K562 (cell line): ENCODE measurements around the gene TTC39C. TPM values are rescaled to one million over a fixed set of nuclear protein-coding genes. Genes with fewer than 3 reads are reported as not detected.

Source experiments
- ATAC-seq: fragments of 200-7000 bp; cut with Tn5 transposase; 3 replicates; pipeline ENCODE4 v1.9.1; 2020; ENCODE audit warnings: moderate library complexity
- BruUV-seq: library from RNA; stranded (reverse); fragments of 400-500 nt; replicated peaks from 2 replicates; lab custom pipeline; 2021; lab: Mats Ljungman, UMichigan
- CTCF ChIA-PET: fragments of 300-600 bp; formaldehyde crosslinking; extraction: SDS; loops from one replicate; lab custom pipeline; 2021; ENCODE audit warnings: low intra/inter-chr PET ratio; lab: Yijun Ruan, JAX
- POLR2A ChIA-PET: fragments of 300-600, 350-650 bp; sonication (Branson Sonifier 250); formaldehyde crosslinking; extraction: SDS; loops from one replicate; lab custom pipeline; 2021; ENCODE audit warnings: antibody characterized with exemption, inconsistent platforms; lab: Yijun Ruan, JAX
- DNase-seq, 4 experiments: peaks; one replicate each; pipeline versions ENCODE4 v3.0.0 to v3.0.0-alpha.2; 2011 to 2018; ENCODE audit warnings: low spot score in 3 of 4, mixed read lengths in 3 of 4; ENCODE audit errors: extremely low read depth in 1 of 4
- FAIRE-seq: peaks from 2 replicates; lab custom pipeline; 2011; peaks lifted over from hg19 to GRCh38; lab: Jason Lieb, UNC
- H2AFZ ChIP-seq: 2 replicates; pipeline ENCODE4 v1.6.0; 2011; ENCODE audit warnings: low read depth, low read length, control low read depth, inconsistent platforms
- H3K27ac ChIP-seq: fragments of 200-600 bp; 3 replicates; pipeline ENCODE4 v1.8.0; 2011; ENCODE audit warnings: low read depth, mild to moderate bottlenecking, control low read depth, inconsistent platforms, low read length, moderate library complexity, mixed read lengths; ENCODE audit errors: extremely low read depth
- H3K27me3 ChIP-seq, 2 experiments: fragments of 300-600 bp in 1 of 2; 2 replicates in 1 of 2; 3 replicates in 1 of 2; pipeline versions ENCODE4 v1.6.0 to v1.8.0; 2011; ENCODE audit warnings: inconsistent platforms in 2 of 2, low read length in 2 of 2, mild to moderate bottlenecking in 1 of 2, mixed read lengths in 1 of 2, moderate library complexity in 1 of 2; ENCODE audit not compliant: control insufficient read depth in 2 of 2, insufficient read depth in 2 of 2
- H3K36me3 ChIP-seq: fragments of 300-600 bp; 3 replicates; pipeline ENCODE4 v1.8.0; 2011; ENCODE audit warnings: mild to moderate bottlenecking, low read length, inconsistent platforms; ENCODE audit not compliant: control insufficient read depth, insufficient read depth
- H3K4me1 ChIP-seq, 2 experiments: fragments of 200-600 bp in 1 of 2; replicated peaks in 1 of 2; 2 replicates in 1 of 2; 3 replicates in 1 of 2; pipeline versions ENCODE4 v1.5.1 to v1.8.0; 2011; ENCODE audit warnings: inconsistent platforms in 2 of 2, low read length in 2 of 2, mild to moderate bottlenecking in 1 of 2, mixed read lengths in 1 of 2, moderate library complexity in 1 of 2; ENCODE audit not compliant: control insufficient read depth in 2 of 2, insufficient read depth in 2 of 2
- H3K4me2 ChIP-seq: 2 replicates; pipeline ENCODE4 v1.6.1; 2011; ENCODE audit warnings: low read length, control low read depth, inconsistent platforms, mixed read lengths; ENCODE audit not compliant: insufficient read depth
- H3K4me3 ChIP-seq: fragments of 200-600 bp; sonication (generic), shearing (Covaris generic); 2 replicates; pipeline ENCODE4 v1.5.1; 2016; ENCODE audit warnings: control low read depth, inconsistent platforms
- H3K79me2 ChIP-seq: fragments of 200-600 bp; 3 replicates; pipeline ENCODE4 v1.8.0; 2011; ENCODE audit warnings: low read length, inconsistent platforms; ENCODE audit not compliant: control insufficient read depth, insufficient read depth
- H3K9ac ChIP-seq, 2 experiments: 2 replicates each; pipeline versions ENCODE4 v1.6.0 to v1.6.1; 2011; ENCODE audit warnings: low read depth in 2 of 2, low read length in 2 of 2, control low read depth in 1 of 2, inconsistent platforms in 1 of 2, mild to moderate bottlenecking in 1 of 2, mixed read lengths in 1 of 2; ENCODE audit not compliant: insufficient read depth in 1 of 2
- H3K9me1 ChIP-seq: one replicate; pipeline ENCODE4 v1.6.0; 2011; ENCODE audit warnings: inconsistent platforms, mild to moderate bottlenecking, low read length, moderate library complexity; ENCODE audit not compliant: control insufficient read depth, insufficient read depth
- H3K9me3 ChIP-seq: replicated peaks from 2 replicates; pipeline ENCODE4 v1.5.1; 2011; ENCODE audit warnings: low read depth, low read length, inconsistent platforms; ENCODE audit not compliant: control insufficient read depth, insufficient read depth
- H4K20me1 ChIP-seq: replicated peaks from 2 replicates; pipeline ENCODE4 v1.6.1; 2011; ENCODE audit warnings: low read length, inconsistent platforms, mixed read lengths; ENCODE audit not compliant: control insufficient read depth, insufficient read depth
- CBX3 ChIP-seq, 2 experiments: IDR thresholded peaks; 1 replicate in 1 of 2; 2 replicates in 1 of 2; pipeline ENCODE4 v1.6.1; 2012; ENCODE audit warnings: inconsistent platforms in 2 of 2, low read length in 2 of 2, borderline replicate concordance in 1 of 2, control low read depth in 1 of 2
- ELF2 ChIP-seq: fragments of 250-450 bp; sonication (Bioruptor Pico); IDR thresholded peaks from 2 replicates; pipeline ENCODE4 v1.5.0; 2021; ENCODE audit warnings: mild to moderate bottlenecking
- MBD2 ChIP-seq: sonication (generic); IDR thresholded peaks from 2 replicates; pipeline ENCODE4 v1.6.1; 2016; ENCODE audit warnings: low read depth, borderline replicate concordance
- RBM34 ChIP-seq: fragments of 200-400 bp; formaldehyde crosslinking; IDR thresholded peaks from 2 replicates; pipeline ENCODE4 v1.6.1; 2018; ENCODE audit warnings: low read length, borderline replicate concordance; ENCODE audit not compliant: insufficient read depth
- SNIP1 ChIP-seq: fragments of 450-650 bp; IDR thresholded peaks from 2 replicates; pipeline ENCODE4 v1.7.1; 2017; ENCODE audit warnings: low read depth, mild to moderate bottlenecking
- ZNF134 ChIP-seq: fragments of 250-450 bp; sonication (Bioruptor Pico); conservative IDR thresholded peaks from 2 replicates; pipeline ENCODE4 v1.4.0; 2020
- ZNF197 ChIP-seq: fragments of 200-800 bp; sonication (Bioruptor generic); IDR thresholded peaks from 2 replicates; pipeline ENCODE4 v1.6.1; 2016; ENCODE audit warnings: low read depth, missing genetic modification characterization, missing compliant biosample characterization
- ZNF282 ChIP-seq: sonication (generic); formaldehyde crosslinking; IDR thresholded peaks from 2 replicates; pipeline ENCODE4 v1.8.1; 2023; ENCODE audit warnings: missing genetic modification reagents
- WGBS: fragments of 100-300 bp; shearing (Covaris generic); methylation state at CpG from one replicate; pipeline ENCODE4 v1.1.6; 2016; ENCODE audit warnings: low coverage, mixed read lengths; ENCODE audit not compliant: insufficient coverage; ENCODE audit errors: missing lambda C conversion rate; 5-methylcytosine and 5-hydroxymethylcytosine counted together
- in situ Hi-C: fragments of 300-500 bp; cut with MboI; formaldehyde crosslinking; loops from 4 replicates; pipeline ENCODE4 v1.15.0; 2018; ENCODE audit warnings: inconsistent platforms, mixed read lengths
- intact Hi-C: fragments of 100-400 bp; cut with micrococcal nuclease; formaldehyde crosslinking; loops from 2 replicates; pipeline ENCODE4 v1.14.2; 2022
- polyA plus RNA-seq, 8 experiments: library from polyadenylated mRNA; depleted of rRNA in 4 of 8; stranded (reverse) in 5 of 8; unstranded in 3 of 8; fragments of >200 nt; fragmentation: Nextera tagmentation in 2 of 8; fragmentation: Illumina TruSeq in 1 of 8; extraction: Ambion mirVana in 2 of 8; extraction: Trizol in 1 of 8; gene quantifications; 2 replicates each; pipeline versions ENCODE4 v1.2.1 to v1.2.3, GENCODE V29; 2011 to 2014; ENCODE audit warnings: inconsistent platforms in 1 of 8, missing spikeins in 1 of 8
- total RNA-seq, 7 experiments: library from RNA; depleted of rRNA in 6 of 7; stranded (reverse); fragments of >200 nt in 6 of 7; fragmentation: Illumina TruSeq in 2 of 7; extraction: Trizol in 2 of 7; gene quantifications; 2 replicates each; pipeline versions ENCODE4 v1.2.1 to v1.2.3, GENCODE V29; 2011 to 2021; ENCODE audit warnings: low replicate concordance in 1 of 7
- TF ChIP-seq, protein P1 (sequence below), 2 experiments: fragments of 450-650 bp in 1 of 2; sonication (generic) in 1 of 2; formaldehyde crosslinking in 1 of 2; IDR thresholded peaks; 2 replicates each; pipeline versions ENCODE4 v1.7.1 to v1.9.0; 2016 to 2022; ENCODE audit warnings: inconsistent platforms in 1 of 2, mild to moderate bottlenecking in 1 of 2, missing genetic modification reagents in 1 of 2

Gene TTC39C
- total and polyA plus RNA-seq, 9 of the 15 experiments (the other 6 are each of a cell fraction or from before 2014, with no cell fraction given): 0.01 to 0.58 (median 0.18) TPM; not detected in 5

DNA sequence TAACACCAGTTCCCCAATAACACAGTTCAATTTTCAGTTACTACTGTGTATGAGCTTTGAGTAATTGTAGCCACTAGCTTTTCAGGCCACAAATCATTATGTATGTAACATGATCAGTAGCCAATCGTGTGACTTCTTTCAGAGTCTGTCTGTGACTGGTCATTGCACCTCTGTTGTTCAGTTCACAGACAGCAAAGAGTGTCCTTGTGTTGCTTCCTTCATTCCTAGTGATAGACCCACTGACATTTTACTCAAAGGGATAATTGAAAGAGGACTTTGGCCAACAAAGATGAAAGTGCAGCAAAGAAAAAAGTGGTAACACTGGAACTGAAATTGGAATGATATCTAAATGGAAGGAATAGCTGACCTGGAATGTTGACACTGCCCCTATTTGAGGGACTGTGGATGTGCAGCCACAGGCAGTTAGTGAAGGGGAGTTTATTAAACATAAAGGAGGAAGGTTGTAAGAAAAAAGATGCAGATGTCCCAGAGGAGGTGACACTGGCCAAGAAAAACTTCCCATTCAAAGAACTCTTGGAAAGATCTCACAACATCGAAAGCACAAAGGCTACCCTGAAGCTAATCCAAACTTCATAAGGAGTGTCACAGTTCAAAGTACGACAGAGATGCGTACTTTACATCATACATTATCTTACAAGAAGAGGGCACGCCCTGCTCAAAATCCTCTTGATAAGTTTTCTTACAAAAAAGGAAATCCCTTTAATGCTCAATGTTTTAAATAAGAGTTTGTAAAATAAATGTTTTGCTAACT lies 19.3 kb downstream of the TTC39C start:
- TF ChIP-seq ZNF134 (CRISPR knock-in tag) (no peak), SNIP1 (no peak), MBD2 (no peak), CBX3 (IDR thresholded peaks at IDR 0.05; ENCODE audit: borderline replicate concordance in 1 of 2, low read length in 2 of 2) (no peak), ZNF282 (CRISPR knock-in tag) (no peak), ZNF197 (CRISPR knock-in tag) (no peak), RBM34 (no peak), ELF2 (CRISPR knock-in tag) (no peak)
- TF ChIP-seq, protein P1, sequence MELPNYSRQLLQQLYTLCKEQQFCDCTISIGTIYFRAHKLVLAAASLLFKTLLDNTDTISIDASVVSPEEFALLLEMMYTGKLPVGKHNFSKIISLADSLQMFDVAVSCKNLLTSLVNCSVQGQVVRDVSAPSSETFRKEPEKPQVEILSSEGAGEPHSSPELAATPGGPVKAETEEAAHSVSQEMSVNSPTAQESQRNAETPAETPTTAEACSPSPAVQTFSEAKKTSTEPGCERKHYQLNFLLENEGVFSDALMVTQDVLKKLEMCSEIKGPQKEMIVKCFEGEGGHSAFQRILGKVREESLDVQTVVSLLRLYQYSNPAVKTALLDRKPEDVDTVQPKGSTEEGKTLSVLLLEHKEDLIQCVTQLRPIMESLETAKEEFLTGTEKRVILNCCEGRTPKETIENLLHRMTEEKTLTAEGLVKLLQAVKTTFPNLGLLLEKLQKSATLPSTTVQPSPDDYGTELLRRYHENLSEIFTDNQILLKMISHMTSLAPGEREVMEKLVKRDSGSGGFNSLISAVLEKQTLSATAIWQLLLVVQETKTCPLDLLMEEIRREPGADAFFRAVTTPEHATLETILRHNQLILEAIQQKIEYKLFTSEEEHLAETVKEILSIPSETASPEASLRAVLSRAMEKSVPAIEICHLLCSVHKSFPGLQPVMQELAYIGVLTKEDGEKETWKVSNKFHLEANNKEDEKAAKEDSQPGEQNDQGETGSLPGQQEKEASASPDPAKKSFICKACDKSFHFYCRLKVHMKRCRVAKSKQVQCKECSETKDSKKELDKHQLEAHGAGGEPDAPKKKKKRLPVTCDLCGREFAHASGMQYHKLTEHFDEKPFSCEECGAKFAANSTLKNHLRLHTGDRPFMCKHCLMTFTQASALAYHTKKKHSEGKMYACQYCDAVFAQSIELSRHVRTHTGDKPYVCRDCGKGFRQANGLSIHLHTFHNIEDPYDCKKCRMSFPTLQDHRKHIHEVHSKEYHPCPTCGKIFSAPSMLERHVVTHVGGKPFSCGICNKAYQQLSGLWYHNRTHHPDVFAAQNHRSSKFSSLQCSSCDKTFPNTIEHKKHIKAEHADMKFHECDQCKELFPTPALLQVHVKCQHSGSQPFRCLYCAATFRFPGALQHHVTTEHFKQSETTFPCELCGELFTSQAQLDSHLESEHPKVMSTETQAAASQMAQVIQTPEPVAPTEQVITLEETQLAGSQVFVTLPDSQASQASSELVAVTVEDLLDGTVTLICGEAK (IDR thresholded peaks at IDR 0.05): no peak
- TF ChIP-seq, protein P1 (CRISPR knock-in tag; IDR thresholded peaks at IDR 0.05): no peak
- WGBS: 1% methylated on average over 5 of the region's 5 CpGs
- Histone ChIP-seq H3K27ac (no peak overlapping the region), H3K36me3 (no peaks in the 10 kb centered on the region), H3K4me2 (no peak overlapping the region), H3K27me3 (peaks cover 0 to 7% of the 10 kb centered on the region in 2 experiments; a peak in 2 of 5 replicates), H3K4me3 (no peak overlapping the region), H3K4me1 (no peaks in the 10 kb centered on the region), H2AFZ (no peak overlapping the region), H3K79me2 (no peaks in the 10 kb centered on the region), H3K9ac (no peak overlapping the region), H3K9me3 (no peaks in the 10 kb centered on the region), H4K20me1 (no peaks in the 10 kb centered on the region), H3K9me1 (no peaks in the 10 kb centered on the region)
- DNase-seq: no peak
- ChIA-PET POLR2A (interaction anchor here (0.6 kb wide), 1 partner anchor 280 kb away, joined by 6 read pairs; no protein-coding TSS in a partner anchor), CTCF (no interaction called here)
- no TSS peak for BruUV-seq
- no peak for FAIRE-seq
- in situ Hi-C loops (no loop called here), intact Hi-C loops (no loop called here)
- ATAC-seq: no peak
